H1 (cell line): ENCODE measurements around the gene ZNF398.

Source experiments
- ATF2 ChIP-seq: IDR thresholded peaks from 2 replicates; pipeline ENCODE4 v1.6.1; 2012; ENCODE audit warnings: low read length, inconsistent platforms
- CTBP2 ChIP-seq: IDR thresholded peaks from 2 replicates; pipeline ENCODE4 v1.7.0; 2011; ENCODE audit warnings: borderline replicate concordance, mild to moderate bottlenecking, moderate library complexity, mixed read lengths, low read length; ENCODE audit not compliant: insufficient read depth, insufficient read length
- CTCF ChIP-seq, 3 experiments: IDR thresholded peaks; 1 replicate in 2 of 3; 2 replicates in 1 of 3; pipeline versions ENCODE4 v1.5.1 to v1.6.1; 2011; ENCODE audit warnings: low read length in 3 of 3, mild to moderate bottlenecking in 3 of 3, inconsistent platforms in 2 of 3, low read depth in 1 of 3, moderate library complexity in 1 of 3; ENCODE audit not compliant: insufficient read depth in 1 of 3; ENCODE audit errors: control extremely low read depth in 1 of 3
- EP300 ChIP-seq, 2 experiments: IDR thresholded peaks; 1 replicate in 1 of 2; 2 replicates in 1 of 2; pipeline ENCODE4 v1.6.1; 2011 to 2012; ENCODE audit warnings: low read depth in 2 of 2, low read length in 2 of 2, mild to moderate bottlenecking in 2 of 2, borderline replicate concordance in 1 of 2, inconsistent platforms in 1 of 2, moderate library complexity in 1 of 2
- EZH2 ChIP-seq: fragments of 200-600 bp; sonication (generic); IDR thresholded peaks from 2 replicates; pipeline ENCODE4 v1.7.1; 2012; ENCODE audit warnings: low read depth, mild to moderate bottlenecking, moderate library complexity, low read length, inconsistent platforms; ENCODE audit not compliant: severe bottlenecking
- GTF2F1 ChIP-seq: IDR thresholded peaks from 2 replicates; pipeline ENCODE4 v1.6.1; 2012; ENCODE audit warnings: low read depth, low read length, improper control_type of control experiment, borderline replicate concordance
- JUND ChIP-seq: IDR thresholded peaks from 2 replicates; pipeline ENCODE4 v1.6.1; 2011; ENCODE audit warnings: mild to moderate bottlenecking, improper control_type of control experiment, low read length
- POLR2A ChIP-seq, 2 experiments: IDR thresholded peaks; 1 replicate in 1 of 2; 2 replicates in 1 of 2; pipeline ENCODE4 v1.6.1; 2011; ENCODE audit warnings: low read depth in 2 of 2, low read length in 2 of 2, mild to moderate bottlenecking in 2 of 2; ENCODE audit errors: control extremely low read depth in 1 of 2
- POLR2AphosphoS5 ChIP-seq: IDR thresholded peaks from 2 replicates; pipeline ENCODE4 v1.6.1; 2011; ENCODE audit warnings: low read depth, low read length
- RNF2 ChIP-seq: fragments of 200-900, 300-1000 bp; sonication (generic); IDR thresholded peaks from 2 replicates; pipeline ENCODE4 v1.7.1; 2016; ENCODE audit warnings: borderline replicate concordance, low read depth, mild to moderate bottlenecking, antibody characterized with exemption, low read length; ENCODE audit not compliant: poor library complexity, severe bottlenecking; ENCODE audit errors: missing control alignments

- peak in 1 of 3 experiments; percentile 8; a peak in 1 of 4 replicates for TF ChIP-seq CTCF (IDR thresholded peaks at IDR 0.05; ENCODE audit: control extremely low read depth in 1 of 3, insufficient read depth in 1 of 3, low read depth in 1 of 3, low read length in 3 of 3)
- no peak for TF ChIP-seq GTF2F1
- TF ChIP-seq POLR2A (IDR thresholded peaks at IDR 0.05; ENCODE audit: control extremely low read depth in 1 of 2, low read depth in 2 of 2, low read length in 2 of 2), result no peak
- TF ChIP-seq POLR2AphosphoS5, result no peak
- no peak for TF ChIP-seq EZH2
- TF ChIP-seq RNF2, result no peak
- no peak for TF ChIP-seq ATF2
- TF ChIP-seq JUND, result no peak
- no peak for TF ChIP-seq CTBP2
- TF ChIP-seq EP300 (IDR thresholded peaks at IDR 0.05; ENCODE audit: borderline replicate concordance in 1 of 2, low read depth in 2 of 2, low read length in 2 of 2), result peak in 1 of 2 experiments; percentile 51; a peak in 1 of 3 replicates
These were observed 11.1 kb upstream of the ZNF398 start for GRCh38 chr7:149136118-149136517.
